Adrenal gland (tissue), 12 donors: ENCODE results near the gene SLC2A13. TPM values are rescaled to one million over a fixed set of nuclear protein-coding genes. Genes with fewer than 3 reads are reported as not detected.

ENCODE experiments used
- DNase-seq, 7 donors: peaks; one replicate each; pipeline ENCODE4 v3.0.0-alpha.2; 2019 to 2020
- H3K27ac ChIP-seq, 5 donors: fragments of 200-600 bp; sonication (generic) in 4 of 5; 1 replicate in 3 of 5; 2 replicates in 2 of 5; pipeline versions ENCODE4 v1.5.1 to v1.8.0; 2016 to 2020; ENCODE audit warnings: mild to moderate bottlenecking in 1 of 5
- H3K27me3 ChIP-seq: fragments of 200-600 bp; 2 replicates; pipeline ENCODE4 v1.8.0; 2021
- H3K36me3 ChIP-seq, 2 donors: fragments of 200-600 bp; replicated peaks in 1 of 2; 1 replicate in 1 of 2; 2 replicates in 1 of 2; pipeline versions ENCODE4 v1.5.1 to v1.8.0; 2018 to 2022
- H3K4me1 ChIP-seq, 2 donors: fragments of 200-600 bp; replicated peaks in 1 of 2; 1 replicate in 1 of 2; 2 replicates in 1 of 2; pipeline versions ENCODE4 v1.5.1 to v1.8.0; 2018 to 2021
- H3K4me3 ChIP-seq, 4 donors: fragments of 200-600 bp; sonication (generic) in 3 of 4; one replicate each; pipeline ENCODE4 v1.5.1; 2016 to 2018
- H3K9me3 ChIP-seq, 3 donors: fragments of 200-600 bp; sonication (generic) in 1 of 3; replicated peaks in 1 of 3; 1 replicate in 2 of 3; 2 replicates in 1 of 3; pipeline versions ENCODE4 v1.5.1 to v1.8.0; 2016 to 2021
- POLR2A ChIP-seq, 2 donors: fragments of 450-650 bp; IDR thresholded peaks; one replicate each; pipeline ENCODE4 v1.6.1; 2017; ENCODE audit warnings: antibody characterized with exemption in 2 of 2, mild to moderate bottlenecking in 2 of 2, moderate library complexity in 1 of 2
- WGBS, 4 donors: extraction: QIAGEN DNeasy Blood & Tissue Kit in 2 of 4; methylation state at CpG; one replicate each; pipeline versions ENCODE4 v1.1.5 to v1.1.7; 2013 to 2017; 5-methylcytosine and 5-hydroxymethylcytosine counted together
- intact Hi-C, 2 donors: fragments of 100-400 bp; cut with DNase I; formaldehyde crosslinking; loops; one replicate each; pipeline versions ENCODE4 v1.14.1 to v1.15.0; 2022 to 2023
- polyA plus RNA-seq, 3 donors: library from polyadenylated mRNA; stranded (reverse); fragments of 200-250 nt in 2 of 3; fragments of 350-450 nt in 1 of 3; fragmentation: Illumina TruSeq in 1 of 3; extraction: RNeasy Lipid Tissue Mini Kit (QIAGEN cat#74804) in 1 of 3; gene quantifications; one replicate each; pipeline ENCODE4 v1.2.3, GENCODE V29; 2013 to 2014
- total RNA-seq, 9 donors: library from RNA; depleted of rRNA in 4 of 9; stranded (reverse); fragments of >200 nt in 4 of 9; fragments of 120-200 nt in 1 of 9; fragmentation: NEBNext Ultra II Directional in 1 of 9; extraction: Animal tissue kit (Norgen Biotek cat#: 25700) in 1 of 9; gene quantifications; one replicate each; pipeline versions ENCODE4 v1.1.0 to v1.2.4, GENCODE V29; 2013 to 2023
- TF ChIP-seq, protein P1 (sequence below), 6 experiments: fragments of 450-650 bp in 4 of 6; fragments of 200-600 bp in 2 of 6; sonication (generic) in 1 of 6; IDR thresholded peaks; 1 replicate in 5 of 6; 2 replicates in 1 of 6; pipeline versions ENCODE4 v1.5.1 to v1.8.0; 2016 to 2021; ENCODE audit warnings: antibody characterized with exemption in 6 of 6, mild to moderate bottlenecking in 2 of 6, moderate library complexity in 1 of 6
- donor health status: healthy with polysubstance abuse.
- donor health status: Bipolar disorder and iron deficiency.
- donor health status: DM: yes; HTN: yes; CAD: no.
- donor health status: DM: no; HTN: no; CAD: no.
- donor health status: DM: no; HTN: no; CAD: no.
- donor health status: DM: yes; HTN: yes; CAD: no.

Gene SLC2A13
- total and polyA plus RNA-seq, 12 donors, result 3.5 to 49.1 (median 27.0) TPM

GRCh38 chr12:40034712-40035111 is 71.2 kb downstream of the SLC2A13 start:
- H3K9me3 ChIP-seq, result no peaks in the 10 kb centered on the region
- H3K4me3 ChIP-seq, result no peak overlapping the region
- DNase-seq, result no peak
- no peak overlapping the region for H3K27ac ChIP-seq
- TF ChIP-seq POLR2A (IDR thresholded peaks at IDR 0.05), result no peak
- TF ChIP-seq, protein P1, sequence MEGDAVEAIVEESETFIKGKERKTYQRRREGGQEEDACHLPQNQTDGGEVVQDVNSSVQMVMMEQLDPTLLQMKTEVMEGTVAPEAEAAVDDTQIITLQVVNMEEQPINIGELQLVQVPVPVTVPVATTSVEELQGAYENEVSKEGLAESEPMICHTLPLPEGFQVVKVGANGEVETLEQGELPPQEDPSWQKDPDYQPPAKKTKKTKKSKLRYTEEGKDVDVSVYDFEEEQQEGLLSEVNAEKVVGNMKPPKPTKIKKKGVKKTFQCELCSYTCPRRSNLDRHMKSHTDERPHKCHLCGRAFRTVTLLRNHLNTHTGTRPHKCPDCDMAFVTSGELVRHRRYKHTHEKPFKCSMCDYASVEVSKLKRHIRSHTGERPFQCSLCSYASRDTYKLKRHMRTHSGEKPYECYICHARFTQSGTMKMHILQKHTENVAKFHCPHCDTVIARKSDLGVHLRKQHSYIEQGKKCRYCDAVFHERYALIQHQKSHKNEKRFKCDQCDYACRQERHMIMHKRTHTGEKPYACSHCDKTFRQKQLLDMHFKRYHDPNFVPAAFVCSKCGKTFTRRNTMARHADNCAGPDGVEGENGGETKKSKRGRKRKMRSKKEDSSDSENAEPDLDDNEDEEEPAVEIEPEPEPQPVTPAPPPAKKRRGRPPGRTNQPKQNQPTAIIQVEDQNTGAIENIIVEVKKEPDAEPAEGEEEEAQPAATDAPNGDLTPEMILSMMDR (IDR thresholded peaks at IDR 0.05), result no peak
- no peaks in the 10 kb centered on the region for H3K4me1 ChIP-seq
- H3K27me3 ChIP-seq, result no peaks in the 10 kb centered on the region
- intact Hi-C loops, result no loop called here
- no peaks in the 10 kb centered on the region for H3K36me3 ChIP-seq
- 39 to 95% (median 61%) methylated on average over 2 of the region's 2 CpGs for WGBS, 4 donors

GRCh38 chr12:40034156-40034555 is 71.7 kb downstream of the SLC2A13 start:
- Histone ChIP-seq H3K36me3 (no peaks in the 10 kb centered on the region), H3K27me3 (no peaks in the 10 kb centered on the region), H3K4me1 (no peaks in the 10 kb centered on the region), H3K9me3 (no peaks in the 10 kb centered on the region), H3K4me3 (no peak overlapping the region), H3K27ac (no peak overlapping the region)
- intact Hi-C loops, result no loop called here
- TF ChIP-seq, protein P1 (IDR thresholded peaks at IDR 0.05), result no peak
- TF ChIP-seq POLR2A (IDR thresholded peaks at IDR 0.05), result no peak
- no peak for DNase-seq

DNA sequence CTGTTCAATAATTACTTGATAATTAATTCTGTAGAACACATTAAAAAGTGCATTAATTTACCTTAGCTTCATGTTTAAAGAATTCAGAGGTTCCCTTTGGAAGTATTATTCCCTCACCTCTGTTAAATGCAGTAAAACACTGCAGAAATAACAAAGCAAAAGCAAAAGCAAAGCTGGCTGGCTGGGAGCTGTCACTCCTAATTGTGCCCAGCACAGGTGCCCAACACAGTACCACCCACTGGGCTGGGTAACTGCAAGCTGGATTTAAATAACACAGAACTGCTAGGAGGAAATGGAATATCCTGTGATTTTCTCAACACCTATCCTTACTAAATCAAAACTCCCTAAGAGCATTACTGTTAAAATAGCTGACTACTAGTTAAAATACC is 72.6 kb downstream of the SLC2A13 start:
- H3K36me3 ChIP-seq, result no peaks in the 10 kb centered on the region
- no peak for TF ChIP-seq POLR2A (IDR thresholded peaks at IDR 0.05)
- TF ChIP-seq, protein P1 (IDR thresholded peaks at IDR 0.05), result no peak
- no peaks in the 10 kb centered on the region for H3K4me1 ChIP-seq
- H3K9me3 ChIP-seq, result no peaks in the 10 kb centered on the region
- no peak overlapping the region for H3K4me3 ChIP-seq
- no peaks in the 10 kb centered on the region for H3K27me3 ChIP-seq
- DNase-seq, result no peak
- no peak overlapping the region for H3K27ac ChIP-seq
- intact Hi-C loops, result no loop called here

DNA sequence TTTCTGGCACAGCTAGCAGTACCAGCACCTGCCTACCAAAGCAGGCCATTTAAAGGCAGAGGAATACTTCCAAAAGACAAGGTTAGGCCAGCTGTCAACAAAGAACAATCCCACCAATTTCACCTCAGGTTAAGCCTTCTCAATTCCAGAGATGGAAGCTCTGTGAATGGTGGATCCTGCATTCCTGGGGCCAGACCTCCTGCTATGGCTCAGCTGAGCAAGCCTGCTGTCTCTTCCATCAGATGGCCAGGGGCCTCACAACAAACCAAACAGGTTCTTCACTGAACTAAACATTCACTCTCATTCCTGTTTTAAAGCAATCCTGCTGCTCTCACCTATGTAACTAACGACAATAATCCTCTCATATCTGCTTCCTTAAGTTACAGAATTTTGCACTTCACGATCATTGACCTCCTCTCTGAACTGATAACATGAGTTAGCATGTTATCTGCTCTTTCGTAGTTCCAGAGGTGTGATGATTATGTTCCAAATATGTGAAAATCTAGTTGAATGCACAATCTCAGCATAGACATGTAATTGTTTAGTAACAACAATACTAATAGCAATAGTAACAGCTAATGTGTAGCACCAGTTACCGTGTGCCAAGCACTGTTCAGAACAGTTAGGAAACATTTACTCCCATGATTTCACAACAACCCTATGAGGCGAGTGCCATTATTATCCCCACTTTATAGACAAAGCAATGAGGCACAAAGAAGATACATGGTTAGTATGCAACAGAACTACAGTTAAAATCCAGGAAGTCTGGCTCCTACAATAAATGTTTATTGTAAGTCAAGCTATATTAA is 73.2 kb downstream of the SLC2A13 start:
- Histone ChIP-seq H3K4me3 (no peak overlapping the region), H3K27ac (no peak overlapping the region), H3K27me3 (no peaks in the 10 kb centered on the region), H3K9me3 (no peaks in the 10 kb centered on the region), H3K4me1 (no peaks in the 10 kb centered on the region), H3K36me3 (no peaks in the 10 kb centered on the region)
- 87 to 91% (median 88%) methylated on average over 5 of the region's 5 CpGs for WGBS, 4 donors
- DNase-seq, result no peak
- TF ChIP-seq POLR2A (IDR thresholded peaks at IDR 0.05), result no peak
- TF ChIP-seq, protein P1 (IDR thresholded peaks at IDR 0.05), result no peak
- intact Hi-C loops, result no loop called here
